Measurements from ENCODE around the gene HINT1.

Gene HINT1

DNA sequence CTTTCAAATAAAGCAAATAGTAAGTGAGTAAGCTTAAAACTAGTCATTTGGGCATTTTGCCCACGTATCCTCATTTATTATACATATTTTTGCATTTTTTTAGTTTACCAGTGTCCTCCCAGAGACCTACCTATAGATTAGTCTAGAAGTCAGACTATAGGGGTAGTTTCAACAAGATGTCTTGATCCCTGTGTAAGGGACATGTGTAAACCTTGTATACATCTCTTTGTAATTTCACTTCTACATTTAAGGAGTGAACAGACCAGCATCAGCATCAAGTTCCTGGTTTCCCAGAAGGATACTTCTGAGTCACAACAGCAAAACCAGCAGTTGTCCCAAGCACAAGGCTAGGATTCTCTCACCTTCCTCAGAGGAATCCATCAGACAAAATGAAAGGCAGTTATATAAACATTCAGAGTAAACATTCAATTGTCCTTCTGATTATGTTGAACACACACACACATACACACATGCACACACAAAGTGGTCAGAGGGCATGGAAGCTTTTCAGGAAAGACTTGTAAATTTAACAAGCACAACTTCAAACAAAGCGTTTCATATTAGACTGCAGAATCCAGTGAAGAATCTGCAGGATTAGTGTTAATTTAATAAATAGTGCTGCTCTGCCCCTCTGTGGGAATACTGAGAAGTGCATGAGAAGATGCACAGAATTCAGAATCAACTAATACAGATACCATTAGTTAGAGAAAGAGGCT lies 55.4 kb downstream of the HINT1 start:
- peak; percentile 41 for DNase-seq (ENCODE audit: low spot score)
